Measurements from ENCODE around the gene RPS15.
"Not testable (repeated sequence)": the region's sequence is repeated elsewhere in the genome, so short reads cannot be mapped to it uniquely, and the experiment has no call there.

The RPS15 gene

GRCh38 chr19:1471515-1472160, 33.4 kb downstream of the RPS15 start:
- DNase-seq = no peak

- no peak for DNase-seq
Observed at GRCh38 chr19:1472231-1473084, 34.3 kb downstream of the RPS15 start.

DNA sequence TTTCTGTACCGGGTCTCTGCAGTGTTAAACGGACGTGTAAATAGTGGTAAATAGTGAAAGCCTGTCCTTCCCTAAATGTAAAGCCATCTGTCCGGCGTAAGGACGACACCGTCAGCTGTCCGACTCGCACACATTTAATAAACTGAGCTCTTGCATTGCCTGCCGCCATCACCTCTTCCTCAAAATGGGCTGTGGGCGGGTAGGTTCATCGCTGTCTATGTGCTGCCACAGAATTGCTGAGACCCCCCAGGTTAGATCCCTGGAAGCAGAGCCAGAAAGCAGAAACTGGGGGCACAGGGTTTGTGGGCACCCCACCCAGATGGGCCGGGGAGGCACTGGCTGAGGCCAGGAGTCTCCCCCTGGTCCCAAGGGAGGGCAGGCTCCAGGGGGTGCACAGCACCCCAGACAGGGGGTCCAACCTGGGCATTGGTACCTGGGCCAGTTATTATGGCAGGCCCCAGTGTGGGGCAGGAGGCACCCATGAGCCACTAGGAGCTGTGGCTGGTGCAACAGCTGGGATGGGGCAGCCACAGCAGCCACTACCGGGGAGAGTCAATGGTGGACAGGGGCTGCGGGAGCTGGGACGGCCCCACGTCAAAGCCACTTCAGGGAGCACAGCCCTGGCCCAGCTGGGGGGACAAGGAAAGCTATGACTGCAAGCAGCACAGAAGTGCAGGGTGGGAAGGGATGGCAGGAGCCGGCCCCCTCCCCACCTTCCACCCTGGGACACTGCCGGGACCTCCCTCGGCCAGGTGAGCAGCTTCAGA, 35.1 kb downstream of the RPS15 start:
- no peak for DNase-seq

- DNase-seq = no peak
Observed at GRCh38 chr19:1474011-1474764, 36.0 kb downstream of the RPS15 start.

DNA sequence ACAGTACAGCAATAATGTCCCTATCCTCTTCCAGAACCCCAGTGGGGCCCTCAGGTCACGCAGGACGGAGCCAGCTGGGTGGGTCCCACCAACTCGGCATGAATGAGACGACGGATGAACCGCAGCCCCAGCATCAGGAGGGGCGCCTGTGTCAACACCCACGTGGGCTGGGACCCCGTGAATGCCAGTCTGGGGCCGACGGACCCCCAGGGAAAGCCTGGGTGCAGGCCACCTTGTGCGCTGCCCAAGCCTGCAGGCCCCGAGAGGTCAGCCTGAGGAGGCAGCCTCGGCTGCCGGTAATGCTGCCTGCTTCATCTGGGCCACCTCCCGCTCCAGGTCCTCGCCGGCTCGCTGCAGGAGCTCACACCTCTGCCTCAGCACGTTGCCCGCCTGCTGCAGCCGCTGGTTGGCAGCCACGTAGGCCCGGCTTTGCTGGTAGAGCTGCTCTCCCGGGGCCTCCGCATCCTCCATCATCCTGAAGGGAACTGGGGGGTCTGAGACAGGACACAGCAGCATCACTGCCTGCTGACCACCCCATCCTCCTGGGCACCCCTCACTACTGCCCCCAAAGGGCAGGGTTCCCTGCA, 36.7 kb downstream of the RPS15 start:
- no peak for DNase-seq

GRCh38 chr19:1475751-1476437, 37.7 kb downstream of the RPS15 start:
- no peak for DNase-seq

GRCh38 chr19:1477056-1477455, 38.9 kb downstream of the RPS15 start:
- DNase-seq = not testable (repeated sequence)

DNA sequence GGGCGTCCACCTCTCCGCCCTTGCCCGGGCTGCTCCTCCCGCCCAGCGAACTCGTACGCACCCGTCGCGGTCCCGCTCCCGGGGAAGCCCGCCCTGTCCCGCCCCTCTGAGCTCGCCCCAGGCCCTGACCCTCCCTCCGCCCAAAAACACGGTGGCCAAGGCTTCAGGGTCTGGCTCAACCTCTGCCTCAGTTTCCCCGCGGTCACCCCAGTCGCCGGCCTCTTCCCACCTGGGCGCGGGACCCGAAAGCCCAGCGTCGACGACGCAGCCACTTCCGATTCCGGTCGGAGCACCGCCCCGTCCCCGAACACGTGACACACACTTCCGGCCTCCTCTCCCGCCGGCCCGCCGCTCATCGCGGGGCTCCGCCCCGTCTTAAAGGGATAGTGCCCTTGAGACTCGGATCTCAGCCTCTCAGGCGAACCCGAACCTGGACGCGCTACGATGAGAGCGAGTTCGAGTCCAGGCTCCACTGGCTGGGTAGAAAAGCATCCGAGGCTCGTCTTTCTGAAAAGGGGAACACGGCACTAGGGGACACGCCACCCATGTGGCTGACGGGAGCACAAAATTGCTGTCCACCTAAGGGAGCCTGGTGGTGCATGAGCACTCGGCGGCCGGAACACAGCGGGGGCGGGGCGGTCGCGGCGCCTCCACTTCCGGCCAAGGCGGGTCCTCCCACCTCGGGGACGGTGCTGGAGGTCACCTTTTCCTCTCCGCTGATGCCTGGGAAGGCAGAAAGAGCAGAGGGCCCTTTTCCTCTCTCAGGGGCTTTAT, 40.9 kb downstream of the RPS15 start, which contains the start of gene C19orf25:
Gene C19orf25 (minus strand): TSS at position 282 of the 774 bp plus-strand sequence. CDS start 312 bp downstream, outside the sequence.
- peak; percentile 88 to 91 for DNase-seq

GRCh38 chr19:1481224-1481892, 43.2 kb downstream of the RPS15 start:
- no peak for DNase-seq

DNA sequence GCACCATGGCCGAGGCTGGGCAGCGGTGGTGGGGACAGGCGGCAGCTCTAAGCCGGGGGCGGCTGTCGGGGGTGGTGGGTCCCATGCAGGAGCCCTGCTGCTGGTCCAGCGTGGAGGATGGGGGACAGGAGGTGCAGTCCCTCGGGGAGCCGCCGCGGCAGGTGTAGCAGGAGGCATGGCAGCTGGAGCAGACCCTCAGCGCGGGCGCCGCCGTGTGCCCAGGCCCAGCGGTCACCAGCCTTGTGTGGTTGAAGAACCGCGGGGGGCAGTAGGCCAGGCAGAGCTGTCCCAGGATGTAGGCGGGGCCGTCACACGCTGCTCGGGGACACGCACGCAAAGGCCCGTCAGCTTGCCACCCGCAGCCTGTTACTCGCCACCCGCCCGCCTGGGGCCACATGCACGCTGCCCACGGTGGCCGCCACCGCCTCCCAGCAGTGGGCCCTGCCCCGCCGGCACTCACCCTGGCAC, 43.7 kb downstream of the RPS15 start:
- DNase-seq = no peak

- DNase-seq = no peak
Observed at GRCh38 chr19:1482361-1483130, 44.4 kb downstream of the RPS15 start.

DNA sequence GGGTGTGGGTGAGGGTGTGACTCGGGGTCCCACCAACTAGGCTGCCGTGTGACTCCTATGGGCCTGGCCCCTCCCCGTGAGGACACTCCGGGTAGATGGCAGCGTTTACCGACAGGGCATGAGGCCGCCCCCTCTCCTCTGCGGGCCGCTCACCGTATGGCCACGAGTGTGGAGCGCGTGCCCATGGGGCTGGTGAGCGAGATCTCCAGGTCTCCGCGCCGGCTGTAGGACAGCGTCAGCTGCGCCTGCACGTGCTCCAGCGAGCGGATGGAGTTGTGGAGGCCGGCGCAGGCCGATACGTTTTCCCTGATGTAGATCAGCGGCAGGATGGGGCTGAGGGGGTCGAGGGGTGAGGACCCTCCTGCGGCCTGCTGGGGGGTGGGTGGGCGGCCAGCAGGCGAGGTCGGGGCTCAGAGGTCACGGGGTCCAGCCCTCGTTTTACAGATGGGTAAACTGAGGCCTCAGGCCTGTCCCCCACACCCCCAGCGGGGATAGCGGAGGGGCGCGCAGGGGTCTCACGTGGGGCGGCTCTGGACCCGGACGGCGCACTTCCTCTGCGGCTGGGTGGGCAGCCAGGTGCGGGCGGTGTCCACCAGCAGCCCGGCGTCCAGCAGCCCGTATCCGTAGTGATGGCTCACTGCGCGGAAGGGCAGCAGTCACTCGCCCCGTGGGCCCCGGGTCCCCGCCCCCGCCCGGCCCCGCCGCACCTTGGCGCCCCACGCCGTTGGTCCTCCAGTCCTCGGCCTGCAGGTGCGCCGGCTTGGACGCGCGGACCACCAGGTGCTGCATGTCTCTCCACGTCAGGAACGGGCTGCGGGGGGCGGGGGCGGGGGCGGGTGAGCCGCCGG, 45.2 kb downstream of the RPS15 start:
- DNase-seq = no peak

DNA sequence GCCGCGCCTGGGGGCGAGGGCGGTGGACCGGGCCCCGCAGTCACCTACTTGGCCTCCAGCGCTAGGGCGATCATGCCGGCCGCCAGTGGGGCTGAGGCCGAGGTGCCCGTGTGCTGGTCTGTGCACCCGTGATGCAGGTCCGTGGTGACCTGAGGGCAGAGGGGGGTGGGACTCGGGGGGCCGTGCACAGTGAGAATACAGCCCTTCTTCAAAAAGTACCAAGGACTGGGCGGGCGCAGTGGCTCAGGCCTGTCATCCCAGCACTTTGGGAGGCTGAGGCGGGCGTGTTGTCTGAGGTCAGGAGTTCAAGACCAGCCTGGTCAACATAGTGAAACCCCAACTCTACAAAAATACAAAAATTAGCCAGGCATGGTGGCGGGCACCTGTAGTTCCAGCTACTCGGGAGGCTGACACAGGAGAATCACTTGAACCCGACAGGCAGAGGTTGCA, 45.8 kb downstream of the RPS15 start:
- DNase-seq = no peak

DNA sequence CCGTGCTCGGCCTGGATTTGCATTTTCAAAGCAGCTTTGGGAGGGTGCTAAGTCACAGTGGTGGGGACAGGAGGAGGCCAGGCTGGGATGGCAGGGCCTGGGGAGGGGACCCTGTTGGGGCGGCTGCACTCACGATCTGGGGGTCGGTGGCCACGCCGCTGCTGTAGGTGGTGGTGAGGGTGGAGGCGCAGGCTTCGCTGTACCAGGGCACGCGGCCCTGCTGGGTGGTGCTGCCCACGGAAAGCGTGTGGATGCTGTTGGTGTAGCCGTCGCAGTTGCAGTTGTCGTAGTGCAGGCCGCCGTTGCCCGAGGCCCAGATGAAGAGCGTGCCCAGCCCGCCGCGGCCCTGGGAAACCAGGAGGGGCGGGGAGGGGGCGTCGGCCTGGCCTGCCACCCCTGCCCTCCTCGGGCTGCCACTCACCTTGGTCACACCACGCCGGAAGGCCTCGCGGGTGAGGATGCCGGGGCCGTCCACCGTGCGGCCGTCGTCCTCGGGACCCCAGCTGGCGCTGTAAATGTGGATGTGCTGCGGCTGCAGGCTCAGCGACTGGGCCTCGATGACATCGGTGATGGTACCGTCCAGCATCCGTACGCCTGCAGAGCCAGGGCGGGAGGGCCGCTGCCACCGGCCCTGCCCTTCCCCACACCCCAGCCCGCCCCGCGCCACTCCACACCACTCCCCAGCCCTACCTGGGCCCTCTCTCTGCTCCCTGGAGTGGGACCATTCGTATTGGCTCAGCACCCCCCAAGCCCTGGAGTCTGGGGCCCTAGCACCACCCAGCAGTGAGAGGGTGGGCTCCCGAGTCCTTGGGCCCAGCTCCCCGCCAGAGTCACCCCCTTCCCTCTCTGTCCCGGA, 48.8 kb downstream of the RPS15 start:
- DNase-seq = no peak

DNA sequence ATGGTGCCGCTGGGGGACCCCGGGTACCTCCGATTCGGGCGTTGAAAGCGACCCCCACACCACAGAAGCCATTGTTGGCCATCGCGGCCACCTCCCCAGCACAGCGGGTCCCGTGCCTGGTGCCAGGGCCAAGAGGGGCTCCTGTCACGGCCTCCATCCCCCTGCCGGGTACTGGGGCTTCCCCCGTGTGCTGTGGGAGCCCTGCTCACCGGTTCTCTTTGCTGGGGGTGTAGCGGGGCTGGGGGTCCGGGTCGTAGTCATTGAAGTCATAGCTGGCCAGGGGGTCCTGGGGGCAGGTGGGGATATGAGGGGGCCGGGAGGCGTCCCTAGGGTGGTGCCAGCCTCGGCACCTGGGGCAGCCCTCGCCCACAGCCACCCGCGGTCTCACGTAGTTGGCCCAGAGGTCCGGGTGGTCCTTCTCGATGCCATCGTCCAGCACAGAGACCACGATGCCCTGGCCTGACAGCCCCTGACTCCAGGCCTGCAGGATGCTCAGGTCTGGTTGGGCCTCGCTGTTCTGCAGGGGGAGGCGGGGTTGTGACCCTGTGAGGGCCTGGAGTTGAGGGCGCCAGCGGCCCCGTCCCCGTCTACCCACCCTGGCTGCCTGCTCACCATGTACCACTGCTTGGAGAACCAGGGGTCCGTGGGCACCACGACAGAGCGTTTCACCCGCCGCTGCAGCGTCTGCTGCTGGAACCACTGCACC, 49.5 kb downstream of the RPS15 start:
- DNase-seq = no peak

DNA sequence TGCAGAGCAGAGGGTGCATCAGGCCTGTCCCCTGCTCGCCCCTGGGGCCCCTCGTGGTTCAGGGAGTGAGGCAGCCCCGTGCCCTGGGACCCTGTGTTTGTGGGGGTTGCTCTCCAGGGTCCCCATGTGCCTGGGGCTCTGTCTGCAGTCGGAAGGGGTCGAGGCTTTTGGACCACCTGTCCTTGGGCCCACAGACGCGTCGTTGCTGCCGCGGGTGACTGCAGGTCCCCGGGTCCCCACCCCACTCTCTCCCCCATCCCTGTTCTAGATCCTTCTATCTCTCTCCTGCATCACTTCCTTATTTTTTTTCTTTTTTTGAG, 50.0 kb downstream of the RPS15 start:
- no peak for DNase-seq

All from stimulated activated CD4-positive, alpha-beta T cell treated with anti-CD3 and anti-CD28 coated beads, Interleukin-2, amount 100 ng/mL, for 48 hours (primary cell).